Mesothelial cell of epicardium (in vitro differentiated cells): ENCODE results near the gene FOXA3. TPM values are rescaled to one million over a fixed set of nuclear protein-coding genes. Genes with fewer than 3 reads are reported as not detected.

Experiments used
- DNase-seq, 2 experiments: peaks; one replicate each; pipeline ENCODE4 v3.0.0; 2021; ENCODE audit warnings: low spot score in 2 of 2; ENCODE audit not compliant: unreplicated experiment in 2 of 2
- H3K27ac Mint-ChIP-seq: 2 replicates; pipeline ENCODE4 v1.8.0; 2021; ENCODE audit warnings: mixed read lengths
- H3K27me3 Mint-ChIP-seq: 2 replicates; pipeline ENCODE4 v1.8.0; 2021; ENCODE audit warnings: low read depth, mixed read lengths
- H3K36me3 Mint-ChIP-seq: 2 replicates; pipeline ENCODE4 v1.8.0; 2021; ENCODE audit warnings: mixed read lengths
- H3K4me1 Mint-ChIP-seq: 2 replicates; pipeline ENCODE4 v1.8.0; 2021; ENCODE audit warnings: mixed read lengths
- H3K4me3 Mint-ChIP-seq: 2 replicates; pipeline ENCODE4 v1.8.0; 2021; ENCODE audit warnings: mild to moderate bottlenecking, moderate library complexity, mixed read lengths
- H3K9me3 Mint-ChIP-seq: 2 replicates; pipeline ENCODE4 v1.8.0; 2021; ENCODE audit warnings: mixed read lengths
- total RNA-seq: library from RNA; stranded (reverse); gene quantifications from 3 replicates; pipeline ENCODE4 v1.2.1, GENCODE V29; 2021
- TF ChIP-seq, protein P1 (sequence below): fragments of 200-600 bp; sonication (generic); IDR thresholded peaks from one replicate; pipeline ENCODE4 v1.5.0; 2021; ENCODE audit warnings: antibody characterized with exemption; ENCODE audit not compliant: unreplicated experiment

The FOXA3 gene
- total RNA-seq, 1 donor from 2014 or later = not detected

DNA sequence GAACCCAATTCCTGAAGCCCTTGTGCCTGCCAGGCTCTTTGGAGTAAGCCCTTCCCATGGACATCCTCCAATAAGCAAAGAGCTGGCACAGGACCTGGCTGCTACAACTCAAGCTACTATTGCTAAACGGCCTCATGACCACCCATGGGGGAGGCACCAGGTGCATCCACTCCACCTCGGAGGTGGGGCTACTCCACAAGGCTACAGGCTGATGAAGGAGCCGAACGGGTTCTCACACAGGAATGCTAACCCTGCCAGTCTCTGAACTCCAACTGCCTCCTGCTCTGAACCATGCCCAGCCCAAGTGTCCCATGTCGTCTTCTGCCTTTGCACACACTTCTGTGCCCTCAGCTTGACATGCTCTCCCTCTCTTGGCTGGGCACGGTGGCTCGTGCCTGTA, 11.1 kb upstream of the FOXA3 start:
- Mint-ChIP-seq H3K4me3 (no peak overlapping the region), H3K9me3 (no peaks in the 10 kb centered on the region), H3K4me1 (no peaks in the 10 kb centered on the region), H3K27ac (no peak overlapping the region), H3K27me3 (no peaks in the 10 kb centered on the region), H3K36me3 (peaks cover 28% of the 10 kb centered on the region)
- DNase-seq = no peak
- TF ChIP-seq, protein P1, sequence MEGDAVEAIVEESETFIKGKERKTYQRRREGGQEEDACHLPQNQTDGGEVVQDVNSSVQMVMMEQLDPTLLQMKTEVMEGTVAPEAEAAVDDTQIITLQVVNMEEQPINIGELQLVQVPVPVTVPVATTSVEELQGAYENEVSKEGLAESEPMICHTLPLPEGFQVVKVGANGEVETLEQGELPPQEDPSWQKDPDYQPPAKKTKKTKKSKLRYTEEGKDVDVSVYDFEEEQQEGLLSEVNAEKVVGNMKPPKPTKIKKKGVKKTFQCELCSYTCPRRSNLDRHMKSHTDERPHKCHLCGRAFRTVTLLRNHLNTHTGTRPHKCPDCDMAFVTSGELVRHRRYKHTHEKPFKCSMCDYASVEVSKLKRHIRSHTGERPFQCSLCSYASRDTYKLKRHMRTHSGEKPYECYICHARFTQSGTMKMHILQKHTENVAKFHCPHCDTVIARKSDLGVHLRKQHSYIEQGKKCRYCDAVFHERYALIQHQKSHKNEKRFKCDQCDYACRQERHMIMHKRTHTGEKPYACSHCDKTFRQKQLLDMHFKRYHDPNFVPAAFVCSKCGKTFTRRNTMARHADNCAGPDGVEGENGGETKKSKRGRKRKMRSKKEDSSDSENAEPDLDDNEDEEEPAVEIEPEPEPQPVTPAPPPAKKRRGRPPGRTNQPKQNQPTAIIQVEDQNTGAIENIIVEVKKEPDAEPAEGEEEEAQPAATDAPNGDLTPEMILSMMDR = no peak

DNA sequence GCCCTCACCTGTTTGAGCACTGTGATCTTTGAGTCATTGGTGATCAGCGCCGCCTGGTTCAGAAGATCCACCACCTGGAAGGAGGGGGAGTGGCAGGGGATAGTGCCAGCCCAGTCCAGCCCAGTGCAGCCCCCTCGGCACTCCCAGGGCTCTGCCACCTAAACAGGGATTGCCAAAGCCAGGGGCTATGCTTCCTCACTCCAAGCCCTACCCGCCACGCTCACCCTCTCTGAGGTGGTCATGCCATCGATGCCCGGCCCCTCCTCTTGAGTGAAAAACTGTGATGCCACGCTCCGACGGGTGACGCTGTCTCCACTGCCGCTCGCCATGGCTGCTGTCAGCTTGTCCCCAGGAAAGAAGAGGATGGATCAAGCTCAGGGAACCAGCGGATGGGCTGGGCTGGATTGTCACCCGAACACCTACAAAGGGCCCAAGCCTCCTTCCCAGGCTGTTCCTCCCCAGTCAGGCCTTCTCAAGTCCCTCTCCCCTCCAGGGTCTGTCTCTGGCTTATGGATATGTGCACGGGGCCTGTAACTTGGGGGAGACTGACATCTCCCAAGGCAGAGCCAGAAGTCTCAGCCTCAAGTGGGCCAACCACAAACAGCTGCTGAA, 9.9 kb upstream of the FOXA3 start:
- TF ChIP-seq, protein P1 = no peak
- no peaks in the 10 kb centered on the region for H3K4me1 Mint-ChIP-seq
- H3K36me3 Mint-ChIP-seq = peaks cover 36% of the 10 kb centered on the region
- H3K4me3 Mint-ChIP-seq = no peak overlapping the region
- H3K9me3 Mint-ChIP-seq = no peaks in the 10 kb centered on the region
- no peak overlapping the region for H3K27ac Mint-ChIP-seq
- no peak for DNase-seq
- H3K27me3 Mint-ChIP-seq = no peaks in the 10 kb centered on the region

DNA sequence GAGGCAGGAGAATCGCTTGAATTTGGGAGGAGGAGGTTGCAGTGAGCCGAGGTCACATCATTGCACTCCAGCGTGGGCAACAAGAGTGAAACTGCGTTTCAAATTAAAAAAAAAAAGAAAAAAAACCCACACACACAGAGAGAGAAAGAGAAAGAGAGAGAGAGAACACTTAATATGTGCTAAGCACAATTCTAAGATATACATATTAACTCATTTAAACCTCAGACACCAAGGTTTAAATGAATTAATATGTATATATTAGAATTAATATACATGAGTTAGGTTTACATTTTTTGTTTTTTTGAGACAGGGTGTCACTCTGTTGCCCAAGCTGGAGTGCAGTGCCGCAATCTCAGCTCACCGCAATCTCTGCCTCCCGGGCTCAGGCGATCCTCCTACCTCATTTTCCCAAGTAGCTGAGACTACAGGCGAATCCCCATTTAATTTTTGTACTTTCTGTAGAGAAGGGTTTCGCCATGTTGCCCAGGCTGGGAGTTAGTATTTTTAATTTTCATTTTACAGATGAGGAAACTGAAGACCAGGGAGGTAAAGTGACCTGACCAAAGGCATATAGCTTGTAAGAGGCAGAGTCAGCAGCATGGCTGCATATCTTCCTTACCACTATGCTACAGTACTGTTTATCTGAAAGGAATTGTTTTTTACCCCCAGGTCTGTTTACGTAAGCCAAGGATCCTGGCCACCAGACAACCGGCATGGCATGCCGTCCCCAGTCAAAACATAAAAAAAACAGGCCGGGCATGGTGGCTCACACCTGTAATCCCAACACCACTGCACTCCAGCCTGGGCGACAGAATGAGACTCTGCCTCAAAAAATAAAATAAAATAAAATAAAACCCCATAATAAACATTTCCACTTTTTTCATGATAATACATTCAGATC, 3.5 kb upstream of the FOXA3 start:
- H3K4me3 Mint-ChIP-seq = peak overlapping the region; percentile 30
- no peak overlapping the region for H3K27ac Mint-ChIP-seq
- peaks cover 10% of the 10 kb centered on the region for H3K4me1 Mint-ChIP-seq
- H3K9me3 Mint-ChIP-seq = no peaks in the 10 kb centered on the region
- DNase-seq = no peak
- peaks cover 13% of the 10 kb centered on the region for H3K36me3 Mint-ChIP-seq
- TF ChIP-seq, protein P1 = no peak
- H3K27me3 Mint-ChIP-seq = peaks cover 24% of the 10 kb centered on the region

DNA sequence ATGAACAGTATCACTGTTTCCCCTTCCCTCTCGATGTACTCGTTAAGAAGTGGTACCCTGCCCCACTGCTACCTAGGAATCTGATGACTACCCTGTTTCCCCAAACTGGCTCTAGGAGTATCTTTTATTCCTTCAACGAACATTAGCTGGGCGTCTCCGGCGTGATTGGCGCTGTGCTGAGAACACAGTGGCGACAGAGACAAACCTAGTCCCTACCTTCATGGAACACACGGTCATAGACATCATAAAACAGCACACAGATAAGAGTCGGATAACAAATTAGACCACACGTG, 1.9 kb upstream of the FOXA3 start:
- Mint-ChIP-seq H3K4me3 (peak overlapping the region; percentile 95), H3K4me1 (peaks cover 10% of the 10 kb centered on the region), H3K9me3 (no peaks in the 10 kb centered on the region), H3K36me3 (peaks cover 11% of the 10 kb centered on the region), H3K27ac (peak overlapping the region; percentile 99), H3K27me3 (peaks cover 40% of the 10 kb centered on the region)
- no peak for DNase-seq
- TF ChIP-seq, protein P1 = no peak

DNA sequence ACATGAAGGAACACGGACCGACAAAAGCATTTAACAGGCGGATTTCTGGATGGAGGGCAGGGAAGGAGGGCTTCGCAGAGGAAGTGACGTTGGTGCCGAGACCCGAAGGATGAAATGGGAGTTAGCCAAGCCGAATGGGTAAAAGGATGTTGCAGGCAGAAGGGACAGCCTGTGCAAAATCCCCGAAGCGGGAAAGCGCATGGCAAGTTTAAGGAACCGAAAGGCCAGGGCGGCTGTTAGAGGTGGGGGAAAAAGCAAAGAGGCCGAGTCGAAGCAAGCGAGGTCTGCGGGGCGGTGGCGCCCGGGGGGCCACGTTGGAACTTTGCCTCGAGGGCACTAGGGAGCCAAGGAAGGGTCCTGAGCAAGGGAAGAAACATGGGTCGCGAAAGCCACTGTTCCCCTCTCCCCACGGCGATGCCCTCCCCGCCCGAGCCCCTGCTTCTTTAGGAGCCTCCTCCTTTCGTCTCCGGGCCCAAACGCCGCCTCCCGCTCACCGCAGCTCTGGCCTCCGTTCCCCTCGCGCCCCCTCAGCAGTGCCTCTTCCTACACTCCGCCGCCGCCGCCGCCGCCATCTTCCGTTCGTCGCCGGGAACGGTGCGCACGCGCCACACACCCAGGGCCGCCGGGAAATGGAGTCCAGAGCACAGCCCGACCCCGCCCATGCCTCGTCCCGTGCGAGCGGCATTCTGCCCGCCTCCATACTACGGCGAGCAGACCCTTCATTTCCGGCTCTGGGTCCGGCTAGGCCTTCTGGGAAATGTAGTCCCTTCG, 1.4 kb upstream of the FOXA3 start, which contains the start of gene SYMPK:
Gene SYMPK, minus strand, starts transcription at position 584 of the 771 bp plus-strand sequence. CDS start 8,652 bp downstream, outside the sequence.
- TF ChIP-seq, protein P1 = no peak
- peak within 1 kb of the TSS; percentile 99 for H3K27ac Mint-ChIP-seq
- H3K4me3 Mint-ChIP-seq = peak within 1 kb of the TSS; percentile 95
- H3K36me3 Mint-ChIP-seq = peaks cover 11% of the 10 kb centered on the region
- DNase-seq = peak; percentile 98
- H3K4me1 Mint-ChIP-seq = peaks cover 10% of the 10 kb centered on the region
- H3K27me3 Mint-ChIP-seq = peaks cover 45% of the 10 kb centered on the region
- no peaks in the 10 kb centered on the region for H3K9me3 Mint-ChIP-seq
